VCaP (cell line): ENCODE results near the gene TSNAX.
"Not testable (repeated sequence)": the region's sequence is repeated elsewhere in the genome, so short reads cannot be mapped to it uniquely, and the experiment has no call there.

Source experiments
- H3K27ac ChIP-seq: fragments of 450-650 bp; 2 replicates; pipeline ENCODE4 v1.5.1; 2017
- CTCF ChIP-seq: fragments of 450-650 bp; conservative IDR thresholded peaks from 2 replicates; pipeline ENCODE4 v1.5.1; 2017; ENCODE audit warnings: mild to moderate bottlenecking, moderate library complexity

TSNAX gene

GRCh38 chr1:231564373-231564772 lies 35.9 kb downstream of the TSNAX start:
- no peak for TF ChIP-seq CTCF
- H3K27ac ChIP-seq, result no peak overlapping the region

- TF ChIP-seq CTCF, result no peak
- no peak overlapping the region for H3K27ac ChIP-seq
Measured at GRCh38 chr1:231566496-231566895, 38.0 kb downstream of the TSNAX start.

GRCh38 chr1:231570262-231570661 lies 41.8 kb downstream of the TSNAX start:
- not testable (repeated sequence) for H3K27ac ChIP-seq

- no peak overlapping the region for H3K27ac ChIP-seq
- no peak for TF ChIP-seq CTCF
Measured at GRCh38 chr1:231571904-231572303, 43.4 kb downstream of the TSNAX start.

GRCh38 chr1:231575472-231575871 lies 47.0 kb downstream of the TSNAX start:
- TF ChIP-seq CTCF, result no peak

GRCh38 chr1:231576804-231577718 lies 48.6 kb downstream of the TSNAX start:
- no peak overlapping the region for H3K27ac ChIP-seq
- no peak for TF ChIP-seq CTCF

More at GRCh38 chr1:231575472-231575871, 47.0 kb downstream of the TSNAX start:
- no peak overlapping the region for H3K27ac ChIP-seq

- TF ChIP-seq CTCF, result no peak
- H3K27ac ChIP-seq, result no peak overlapping the region
Measured at GRCh38 chr1:231580874-231581273, 52.4 kb downstream of the TSNAX start.

GRCh38 chr1:231581859-231582258 lies 53.4 kb downstream of the TSNAX start:
- TF ChIP-seq CTCF, result no peak
- H3K27ac ChIP-seq, result no peak overlapping the region
